GM18517 (cell line): ENCODE data around the gene UBE3A.
"Not testable (repeated sequence)": the region's sequence is repeated elsewhere in the genome, so short reads cannot be mapped to it uniquely, and the experiment has no call there.

ENCODE experiments used
- ATAC-seq: cut with Tn5 transposase; IDR thresholded peaks from one replicate; pipeline ENCODE4 v1.9.1; 2021; ENCODE audit warnings: mild to moderate bottlenecking, moderate library complexity; ENCODE audit not compliant: unreplicated experiment

UBE3A gene

DNA sequence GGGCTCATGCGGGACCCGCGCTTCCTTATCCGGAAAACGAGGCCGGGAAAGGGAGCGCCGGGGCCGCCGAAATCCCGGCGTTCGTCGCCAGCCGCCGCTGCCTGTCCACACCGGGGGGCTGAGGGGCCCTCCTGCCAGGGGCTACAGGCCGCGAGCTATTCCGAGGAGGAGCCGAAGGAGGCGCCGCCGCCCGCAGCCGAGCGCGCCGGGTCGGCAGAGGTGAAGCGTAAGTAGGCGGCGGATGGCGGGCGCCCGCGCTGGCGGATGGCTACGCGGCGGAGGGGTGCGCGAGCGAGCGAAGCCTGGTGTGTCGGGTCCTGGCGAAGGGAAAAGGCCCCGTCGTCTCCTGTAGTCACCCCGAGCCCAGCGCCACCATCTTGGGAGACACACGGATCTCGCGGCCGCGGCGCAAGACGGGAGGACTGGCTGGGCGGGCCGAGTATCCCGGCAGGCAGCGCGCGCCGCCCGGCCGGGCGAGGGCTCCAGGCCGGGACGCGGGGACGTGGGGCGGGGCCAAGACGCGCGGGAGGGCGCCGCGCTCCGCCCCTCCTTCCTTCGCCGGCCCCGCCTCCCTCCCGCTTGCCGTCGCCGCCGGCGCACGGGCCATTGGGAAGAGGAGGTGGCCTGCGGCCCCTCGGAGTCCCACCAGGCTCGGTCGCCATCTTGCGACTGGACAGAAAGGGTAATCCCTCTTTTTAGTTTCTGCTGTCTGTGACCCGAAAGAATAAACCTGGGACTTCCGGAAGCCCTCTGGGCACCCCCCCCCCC, at the start of gene UBE3A:
TSS of gene UBE3A (minus strand) at position 424 of the 768 bp plus-strand sequence. CDS start 29,917 bp downstream, outside the sequence.
- peak; percentile 64 for ATAC-seq

DNA sequence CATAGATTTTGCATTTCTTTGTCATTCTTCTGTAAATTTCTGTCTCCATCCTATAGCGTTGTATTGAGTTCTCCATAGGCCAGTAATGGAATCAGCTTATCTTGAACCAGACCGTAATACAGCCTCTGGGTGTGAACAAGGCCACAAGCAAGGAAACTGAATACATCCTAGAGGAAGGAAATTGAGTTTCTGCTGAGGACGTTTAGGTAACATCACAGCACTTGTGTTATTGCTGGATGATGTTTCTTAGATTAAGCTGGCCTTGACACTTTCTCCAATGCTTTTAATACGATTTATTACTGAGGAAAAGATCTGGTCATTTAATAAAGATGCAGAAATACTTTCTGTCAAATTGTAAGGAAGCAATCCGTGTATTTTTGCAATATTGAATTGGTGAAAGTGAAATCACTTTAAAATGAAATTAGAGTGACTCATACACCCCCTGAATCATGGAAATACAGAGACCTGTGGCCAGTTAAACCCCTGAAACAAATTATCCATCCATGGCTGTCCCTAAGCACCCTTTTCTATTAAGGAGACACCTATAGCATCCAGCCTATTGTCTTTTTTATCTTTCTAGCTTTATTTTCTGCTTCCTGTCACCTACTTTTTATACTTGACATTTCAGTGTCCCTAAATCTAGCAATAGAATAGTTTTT, 48.5 kb upstream of the UBE3A start:
- ATAC-seq, result no peak

DNA sequence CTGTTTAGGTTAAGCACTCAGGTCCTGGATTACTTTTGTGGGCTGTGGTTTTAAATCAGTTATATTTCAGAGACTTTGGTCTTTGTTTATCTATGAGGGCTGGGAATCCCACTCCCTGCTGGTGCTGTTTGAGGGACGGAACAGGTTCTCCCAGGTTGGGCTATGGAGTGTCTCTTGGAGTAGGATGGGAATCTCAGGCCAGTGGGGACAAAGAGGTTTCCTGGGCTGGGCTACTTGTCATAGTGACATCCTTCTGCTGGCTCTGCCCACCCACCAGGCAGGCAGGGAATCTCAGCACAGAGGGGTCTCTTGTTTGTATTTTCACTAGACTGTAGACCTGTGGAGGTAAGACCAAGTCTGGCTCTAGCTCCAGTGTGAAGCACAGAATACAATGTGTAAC, 47.2 kb upstream of the UBE3A start:
- ATAC-seq, result no peak

DNA sequence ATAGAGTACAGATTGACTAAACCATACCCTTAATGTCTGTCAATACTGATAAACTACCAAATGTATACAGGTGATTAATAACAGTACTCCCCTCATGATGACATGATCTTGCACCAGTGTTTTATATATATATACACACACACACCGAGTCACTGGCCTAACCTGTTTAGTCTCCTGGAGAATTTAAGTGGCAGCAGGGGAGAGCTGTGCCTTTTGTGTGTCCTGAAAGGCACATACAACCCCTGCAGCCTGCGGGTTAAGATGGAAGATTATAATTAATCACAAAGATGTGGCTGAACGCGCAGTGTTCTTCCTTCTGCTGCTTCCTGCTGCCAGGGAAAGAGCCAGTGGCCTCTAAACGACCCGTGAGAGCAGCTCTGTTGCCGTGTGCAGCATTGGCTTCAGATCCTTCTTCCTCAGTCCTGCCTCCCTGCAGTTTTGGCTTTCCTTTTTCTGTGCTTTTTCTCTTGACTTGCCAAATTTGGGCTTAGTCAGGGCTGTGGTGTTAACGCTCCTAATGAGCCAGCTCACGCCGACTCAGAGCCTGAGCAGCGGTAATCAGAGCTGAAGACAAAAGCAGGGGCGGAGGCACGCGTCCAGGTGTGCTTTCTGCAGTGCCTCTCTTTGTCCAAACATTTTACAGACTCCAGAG, 42.5 kb upstream of the UBE3A start:
- ATAC-seq, result no peak

DNA sequence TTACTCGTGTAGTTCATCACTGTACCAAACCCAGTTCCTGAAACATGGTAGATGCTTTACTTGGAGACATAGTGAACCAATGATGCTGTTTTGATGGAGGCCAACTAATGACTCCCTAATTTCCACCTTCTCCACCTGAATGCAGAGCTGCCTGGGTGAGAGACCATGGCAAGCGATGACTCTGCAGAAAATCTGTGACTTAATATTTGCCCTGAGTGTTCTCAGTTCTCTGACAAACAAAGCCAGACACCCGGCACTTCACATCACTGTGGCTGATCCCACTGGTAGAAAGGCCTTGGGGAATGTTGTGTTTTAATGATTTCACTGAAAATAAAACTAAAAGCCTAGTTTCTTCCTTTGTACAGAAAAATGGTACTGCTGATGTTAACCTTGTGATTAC, 39.5 kb upstream of the UBE3A start:
- ATAC-seq, result no peak

DNA sequence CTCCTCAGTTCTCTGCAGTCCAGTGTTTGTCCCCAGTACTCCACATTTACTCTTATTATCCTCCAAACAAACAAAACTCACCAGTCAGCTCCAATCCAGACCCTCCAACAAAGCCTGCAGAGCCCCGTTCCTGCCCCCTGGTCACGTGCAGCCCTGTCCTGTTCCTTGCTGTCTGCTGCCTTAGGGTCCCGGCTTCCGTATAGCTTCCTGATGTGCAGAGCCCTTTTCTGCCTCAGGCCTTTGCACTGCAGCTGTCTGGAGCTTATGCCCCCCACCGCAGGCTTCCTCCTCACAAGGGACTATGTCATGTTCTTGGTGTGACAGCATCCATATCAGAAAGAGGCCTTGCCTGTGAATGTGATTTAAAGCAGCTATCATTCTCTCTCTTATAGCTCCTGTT, 39.0 kb upstream of the UBE3A start:
- ATAC-seq, result no peak

DNA sequence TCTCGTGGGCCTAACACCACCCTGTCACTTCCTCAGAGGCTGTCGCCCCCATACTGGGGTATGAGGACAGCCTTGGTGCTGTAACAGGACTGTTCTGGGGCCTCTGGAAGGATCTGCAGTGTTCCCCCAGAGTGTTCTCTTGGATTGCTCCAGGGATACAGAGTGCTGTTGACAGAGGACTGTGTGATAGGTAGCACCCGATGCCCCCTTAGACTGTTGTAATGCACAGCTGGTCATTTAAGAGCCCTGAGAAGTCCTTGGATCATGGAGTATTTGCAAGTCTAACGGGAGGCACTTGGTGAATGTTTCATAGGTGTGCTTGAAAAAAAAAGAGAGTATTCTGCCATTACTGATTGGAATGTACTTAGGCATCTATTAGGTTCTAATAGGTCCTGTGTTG, 35.4 kb upstream of the UBE3A start:
- ATAC-seq, result no peak

DNA sequence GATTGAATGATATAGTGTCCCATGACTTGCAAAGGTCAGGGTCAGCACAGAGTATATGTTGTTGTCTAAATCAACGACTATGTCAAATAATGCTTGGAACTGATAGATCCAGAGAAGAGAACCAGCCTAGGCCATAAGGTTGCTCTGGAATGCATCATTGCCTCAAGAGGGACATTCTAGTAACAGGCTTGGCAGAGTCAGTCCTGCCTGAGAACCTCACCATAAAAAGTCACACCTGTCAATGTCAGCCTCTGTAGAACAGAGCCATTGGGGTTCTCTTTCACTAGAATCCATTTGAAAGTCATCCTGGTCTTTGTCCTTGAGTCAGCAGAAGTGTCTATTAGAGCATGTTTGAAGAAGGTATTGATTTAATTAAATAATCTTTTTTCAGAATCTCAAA, 31.4 kb upstream of the UBE3A start:
- ATAC-seq, result no peak

DNA sequence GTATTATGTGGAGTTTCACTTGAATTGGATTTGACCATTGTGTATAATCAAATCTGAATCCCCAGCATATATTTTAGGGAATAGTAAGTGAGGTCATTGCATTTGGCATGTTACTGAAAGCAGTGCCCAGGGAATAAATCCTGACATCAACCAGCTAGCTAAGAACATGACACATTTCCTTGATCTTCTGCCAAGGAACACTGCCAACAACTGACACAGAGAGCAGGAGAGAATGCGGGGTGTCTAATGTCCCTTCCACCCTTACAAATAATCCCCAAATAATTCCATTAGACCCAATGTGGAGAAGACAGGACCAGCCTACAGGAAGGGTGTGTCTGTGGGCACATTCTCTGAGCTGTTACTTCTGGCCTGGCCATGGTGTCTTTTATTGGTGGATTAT, 30.6 kb upstream of the UBE3A start:
- ATAC-seq, result no peak

DNA sequence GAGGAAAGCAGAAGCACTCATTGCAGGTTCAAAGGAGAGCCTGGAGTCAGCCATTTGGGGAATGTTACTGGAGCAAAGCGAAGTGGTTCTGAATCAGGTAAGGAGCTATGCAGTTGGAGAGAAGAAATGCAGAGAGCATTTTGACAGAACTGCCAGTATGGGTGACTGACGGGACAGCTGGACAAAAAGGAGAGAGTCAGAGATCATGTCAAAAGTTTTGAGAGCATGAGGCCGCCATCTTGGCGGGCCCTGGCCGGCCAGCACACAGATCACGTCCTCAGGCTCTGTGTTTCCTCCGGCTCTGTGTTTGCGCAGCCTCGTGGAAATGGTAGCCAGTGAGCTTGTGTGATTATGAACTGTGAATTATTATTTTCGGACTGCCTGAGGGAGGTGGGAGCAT, 29.8 kb upstream of the UBE3A start:
- no peak for ATAC-seq

DNA sequence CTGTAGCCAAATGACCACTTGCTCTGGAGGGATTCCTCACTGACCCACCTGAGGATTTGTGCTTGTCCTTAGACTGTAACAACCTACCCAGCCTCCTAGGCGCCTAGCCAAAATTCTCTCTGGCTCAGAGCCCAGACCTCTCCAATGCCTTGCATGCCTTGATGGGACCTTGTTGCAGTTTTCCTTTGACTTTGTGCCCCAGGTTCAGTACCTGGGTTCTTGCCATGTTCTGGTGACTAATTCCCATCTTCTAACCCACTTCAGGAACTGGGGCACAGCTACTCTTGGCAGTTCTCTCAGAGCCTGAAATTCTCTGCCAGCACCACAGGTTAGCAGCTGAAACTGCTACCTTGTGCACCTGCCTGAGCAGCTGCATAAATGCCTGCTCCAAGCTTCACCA, 27.0 kb upstream of the UBE3A start:
- no peak for ATAC-seq

DNA sequence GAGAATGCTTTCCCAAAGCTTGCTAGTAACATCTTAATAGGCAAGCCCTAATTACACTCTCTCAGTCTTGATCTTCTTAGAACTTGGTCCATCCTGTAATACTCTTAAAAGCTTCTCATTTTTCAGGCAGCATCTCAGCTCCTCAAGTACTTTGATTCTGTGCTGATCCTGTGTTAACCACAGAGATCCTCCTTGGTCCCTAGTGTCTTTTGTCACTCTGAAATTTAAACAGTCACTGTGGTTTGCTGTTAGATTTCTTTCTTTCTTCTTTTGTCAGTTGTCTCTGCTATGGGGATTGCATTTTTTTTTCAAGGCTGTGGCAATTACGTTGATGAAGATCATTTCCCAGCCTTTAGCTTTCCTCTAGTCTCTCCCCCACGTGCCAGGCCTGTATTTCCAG, 26.0 kb upstream of the UBE3A start:
- ATAC-seq, result no peak

DNA sequence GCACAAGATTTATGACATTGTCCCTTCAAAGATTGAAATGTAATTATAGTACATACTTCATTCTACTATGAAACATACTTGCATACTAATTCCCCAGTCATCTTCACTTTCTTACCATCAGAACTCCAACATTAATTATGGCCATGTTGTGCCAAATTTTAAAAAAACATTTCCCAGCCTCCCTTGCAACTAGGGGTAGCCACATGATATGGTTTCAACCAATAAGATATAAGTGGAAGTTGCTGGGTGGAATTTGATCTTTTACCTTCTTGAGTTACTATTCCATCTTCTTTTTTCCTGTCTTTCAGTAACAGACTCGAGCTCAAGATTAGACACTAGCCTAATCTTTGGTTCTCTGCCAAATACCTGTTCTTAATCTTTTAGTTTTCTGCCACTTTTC, 25.6 kb upstream of the UBE3A start:
- no peak for ATAC-seq

DNA sequence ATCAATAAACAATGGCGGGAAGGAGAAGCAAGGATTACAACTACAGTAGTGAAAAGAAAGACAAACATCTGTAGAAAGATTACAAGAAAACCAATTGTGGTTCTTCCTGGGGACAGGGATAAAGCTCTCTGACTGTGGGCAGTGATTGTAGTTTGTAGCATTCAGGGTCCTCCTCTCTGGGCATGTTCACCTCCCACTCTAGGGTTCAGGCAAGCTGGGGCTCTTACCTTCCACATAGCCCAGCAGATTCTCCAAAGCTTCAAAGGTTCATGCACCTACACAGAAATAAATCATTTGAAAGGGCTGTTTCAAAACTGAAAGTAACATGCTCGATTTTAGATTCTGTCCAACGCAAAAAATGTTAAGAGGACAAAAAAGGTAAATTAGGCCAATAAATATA, 17.4 kb upstream of the UBE3A start:
- ATAC-seq, result no peak

DNA sequence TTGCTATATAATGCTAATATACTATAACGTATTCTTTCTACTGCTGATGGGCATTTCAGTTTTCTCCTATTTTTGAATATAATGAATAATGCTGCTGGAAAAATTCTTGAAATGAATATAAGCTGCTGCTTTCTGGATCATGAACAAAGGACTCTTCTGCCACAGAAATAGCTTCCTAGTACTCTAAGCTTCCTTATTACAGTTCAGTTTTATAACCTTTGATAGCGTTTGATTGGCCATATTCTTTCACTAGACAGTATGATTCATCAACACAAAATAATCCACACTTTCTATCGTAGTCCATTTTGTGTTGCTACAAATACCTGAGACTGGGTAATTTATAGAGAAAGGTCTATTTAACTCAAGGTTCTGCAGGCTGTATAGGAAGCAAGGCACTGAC, 16.4 kb upstream of the UBE3A start:
- no peak for ATAC-seq

DNA sequence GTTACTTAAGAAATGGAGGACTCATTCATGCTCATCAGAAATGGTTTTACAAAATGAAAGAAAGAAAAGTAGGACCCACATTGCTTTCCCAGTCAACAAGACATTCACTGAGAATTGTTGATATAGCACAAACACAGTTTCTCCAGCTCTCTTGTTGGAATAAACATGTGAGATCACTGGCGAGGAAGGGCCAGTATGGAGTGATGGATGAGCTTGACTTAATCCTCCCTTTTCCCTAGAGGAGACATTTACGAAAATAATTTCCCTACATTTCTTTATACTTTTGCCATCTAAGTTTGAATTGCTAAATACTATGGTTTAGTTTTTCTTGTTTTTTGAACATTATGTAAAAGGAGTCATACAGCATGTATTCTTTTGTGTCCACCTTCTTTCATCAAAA, 15.9 kb upstream of the UBE3A start:
- ATAC-seq, result no peak

DNA sequence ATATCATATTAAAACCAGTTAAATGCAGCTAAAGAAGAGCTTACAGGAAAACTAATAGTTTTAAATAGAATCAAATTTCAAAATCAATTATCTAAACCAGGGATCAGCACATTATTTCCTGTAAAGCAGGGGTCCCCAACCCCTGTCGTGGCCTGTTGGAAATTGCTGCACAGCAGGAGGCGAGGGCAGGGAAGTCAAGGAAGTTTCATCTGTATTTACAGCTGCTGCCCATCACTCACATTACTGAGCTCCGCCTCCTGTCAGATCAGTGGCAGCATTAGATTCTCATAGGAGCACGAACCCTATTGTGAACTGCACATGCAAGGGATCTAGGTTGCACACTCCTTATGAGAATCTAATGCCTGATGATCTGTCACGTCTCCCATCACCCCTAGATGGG, 14.4 kb upstream of the UBE3A start:
- ATAC-seq, result not testable (repeated sequence)

DNA sequence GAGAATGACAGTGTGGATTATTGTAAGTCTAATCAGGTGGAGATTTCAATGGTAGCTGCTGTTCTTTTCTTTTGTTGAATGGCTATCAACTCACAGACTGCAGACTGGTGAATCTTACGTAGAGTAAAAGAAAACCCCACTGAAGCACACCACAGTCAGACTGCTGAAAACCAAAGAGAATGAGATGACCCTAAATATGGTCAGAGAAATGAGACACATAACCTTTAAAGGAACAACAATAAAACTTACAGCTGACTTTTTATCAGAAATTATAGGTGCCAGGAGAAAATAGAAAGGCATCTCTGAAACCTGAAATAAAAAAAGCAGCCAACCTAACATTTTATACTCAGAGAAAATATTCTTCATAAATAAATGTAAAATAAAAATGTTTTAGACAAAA, 12.7 kb upstream of the UBE3A start:
- ATAC-seq, result no peak

DNA sequence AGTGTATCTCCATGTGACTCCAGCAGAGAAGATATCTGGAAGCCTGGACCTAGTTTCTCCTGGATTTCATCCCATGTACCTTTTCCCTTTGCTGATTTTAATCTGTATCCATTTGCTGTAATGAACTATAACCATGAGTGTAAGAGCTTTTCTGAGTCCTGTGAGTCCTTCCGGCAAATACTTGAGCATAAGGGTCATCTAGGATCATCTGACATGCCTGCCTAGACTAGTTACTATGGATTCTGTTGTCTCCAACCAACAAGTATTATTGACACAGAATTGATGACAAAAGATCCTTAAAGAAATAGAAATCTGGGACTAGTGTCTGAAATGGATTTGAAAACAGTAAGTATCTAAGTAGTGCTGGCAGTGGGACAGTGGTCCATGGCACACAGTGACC, 11.3 kb upstream of the UBE3A start:
- no peak for ATAC-seq

DNA sequence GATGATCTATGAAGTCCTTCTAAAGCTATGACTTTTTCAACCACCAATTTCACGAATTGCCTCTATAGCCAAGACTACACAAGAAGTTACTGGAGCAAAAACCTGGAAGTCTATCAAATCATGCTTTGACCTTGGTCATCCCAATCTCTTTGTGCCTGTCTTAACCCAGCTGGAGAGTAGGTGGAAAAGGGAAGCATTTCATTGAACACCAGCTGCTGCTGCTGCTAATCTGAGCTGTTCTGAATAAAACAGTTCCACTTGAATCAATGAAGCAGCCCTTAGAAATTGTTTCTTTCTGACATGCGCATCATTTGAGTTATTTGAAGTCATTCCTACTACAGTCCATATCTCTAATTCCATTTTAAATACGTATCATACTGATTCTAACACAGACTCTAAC, 7.3 kb upstream of the UBE3A start:
- ATAC-seq, result no peak

DNA sequence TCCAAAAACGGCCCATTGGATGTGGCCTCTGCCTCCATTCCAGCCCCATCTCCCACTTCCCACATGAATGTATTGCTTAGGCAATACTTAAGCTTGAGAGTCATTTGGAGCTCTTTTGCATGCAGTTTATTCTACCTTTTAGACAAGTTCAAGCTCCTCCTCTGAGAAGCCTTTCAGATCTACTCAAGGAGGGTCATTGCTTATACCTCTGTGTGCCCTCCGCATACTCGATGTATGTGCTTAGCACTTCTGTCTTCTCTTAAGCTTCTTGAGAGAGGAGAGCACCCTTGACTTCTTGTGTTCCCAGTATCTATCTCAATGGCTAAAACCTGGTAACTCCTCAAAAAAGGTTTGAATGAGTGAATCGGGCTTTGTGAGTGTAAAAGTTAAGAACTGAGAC, 6.6 kb upstream of the UBE3A start:
- no peak for ATAC-seq

DNA sequence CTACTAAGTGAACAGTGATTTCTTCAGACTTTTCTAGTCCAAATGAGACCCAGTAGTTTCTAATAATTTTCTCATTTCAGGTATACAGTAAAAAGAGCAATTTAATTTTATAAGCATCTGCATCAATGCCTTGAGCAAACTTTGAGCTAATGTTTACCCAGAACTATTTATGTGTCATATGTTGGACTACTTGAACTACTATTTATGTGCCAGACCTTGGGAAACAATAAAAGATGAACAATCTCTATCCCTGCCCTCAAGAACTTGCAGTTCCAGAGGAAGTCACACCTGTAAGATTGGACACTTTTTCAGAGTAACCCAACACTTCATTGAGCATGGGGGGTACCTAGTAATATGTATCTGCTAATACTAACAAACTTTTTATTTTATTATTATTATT, 2.3 kb upstream of the UBE3A start:
- ATAC-seq, result no peak
